Inflammatory macrophage (primary cell): ENCODE measurements around the gene HPN.

Experiments used
- DNase-seq, 2 donors: peaks; one replicate each; pipeline ENCODE4 v3.0.0-alpha.2; 2020 to 2022

HPN gene

GRCh38 chr19:35108730-35109129, 67.2 kb downstream of the HPN start:
- DNase-seq = no peak

DNA sequence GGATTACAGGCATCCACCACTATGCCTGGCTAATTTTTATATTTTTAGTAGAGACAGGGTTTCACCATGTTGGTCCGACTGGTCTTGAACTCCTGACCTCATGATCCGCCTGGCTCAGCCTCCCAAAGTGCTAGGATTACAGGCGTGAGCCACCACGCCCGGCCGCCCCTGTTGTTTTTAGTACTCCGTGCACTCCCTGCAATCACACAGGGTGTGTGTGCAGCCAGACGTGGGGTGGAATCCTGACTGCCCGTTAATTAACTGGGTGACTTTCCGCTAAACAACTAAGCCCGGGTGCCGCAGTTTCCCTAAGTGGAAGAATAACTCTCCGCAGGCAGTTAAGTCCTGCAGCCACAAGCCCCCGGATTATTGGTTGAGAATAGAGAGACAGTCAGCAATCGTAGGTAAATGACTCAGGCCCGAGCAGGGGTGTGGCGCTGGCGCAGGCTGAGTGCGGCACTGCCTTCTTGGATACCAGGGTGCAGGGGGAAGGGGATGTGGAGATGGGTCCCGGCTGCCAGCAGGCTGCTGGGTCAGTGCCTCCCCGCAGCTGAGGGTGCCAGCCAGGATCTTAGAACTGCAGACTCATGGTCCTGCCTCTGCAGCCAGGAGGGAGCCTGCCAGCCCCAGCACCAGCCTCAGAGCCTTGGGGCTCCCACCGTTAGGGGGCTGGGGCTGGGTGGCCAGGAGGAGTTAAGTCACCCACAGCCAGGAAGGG, 68.0 kb downstream of the HPN start:
- no peak for DNase-seq

GRCh38 chr19:35110974-35111373, 69.5 kb downstream of the HPN start:
- DNase-seq = no peak

- no peak for DNase-seq
Measured at GRCh38 chr19:35112995-35113688, 71.6 kb downstream of the HPN start.

DNA sequence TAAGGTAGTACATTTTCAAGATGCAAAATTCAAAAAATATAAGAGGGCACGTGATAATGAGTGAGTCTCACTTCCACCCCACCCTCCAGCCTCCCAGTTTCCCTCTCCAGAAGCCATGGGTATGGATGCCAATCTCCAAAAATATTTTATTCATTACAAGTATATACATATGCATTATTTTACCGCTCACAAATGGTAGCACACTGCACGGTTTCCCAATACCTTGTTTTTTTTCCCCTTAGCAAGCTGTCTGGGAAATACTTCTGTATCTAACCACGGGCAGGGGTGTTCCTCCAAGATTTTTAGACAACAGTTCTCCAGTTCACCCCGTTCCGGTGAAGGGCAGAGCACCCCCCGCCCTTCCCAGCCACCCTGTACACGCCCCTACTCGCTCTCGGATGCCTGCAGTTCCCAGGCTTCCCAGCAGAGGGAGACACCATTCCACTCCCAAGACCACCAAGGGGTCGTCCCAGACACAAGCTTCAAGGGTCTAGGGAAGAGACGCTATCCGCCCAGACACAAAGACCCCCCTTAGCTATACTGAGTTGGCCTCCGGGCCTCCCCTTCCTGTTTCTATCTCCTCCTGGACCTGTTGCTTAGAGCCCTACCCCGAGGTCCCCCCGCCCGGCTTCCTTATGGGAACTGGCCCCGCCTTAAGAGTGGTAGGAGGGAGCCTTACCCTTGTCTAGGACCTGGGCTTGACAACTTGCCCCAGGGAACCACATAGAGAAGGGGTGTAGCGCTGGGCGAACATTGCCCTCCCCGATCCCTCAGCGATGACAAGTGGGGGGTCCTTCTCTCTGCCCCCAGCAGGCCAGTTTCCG, 73.0 kb downstream of the HPN start:
- DNase-seq = peak; percentile 48 to 52

GRCh38 chr19:35115177-35115951, 73.8 kb downstream of the HPN start, which contains the start of gene FXYD3:
FXYD3 (plus strand) TSS chr19:35115823; CDS start chr19:35119377, 3,554 bp downstream.
- DNase-seq = no peak
